ENCODE results near the gene PCGF1. TPM values are rescaled to one million over a fixed set of nuclear protein-coding genes. Genes with fewer than 3 reads are reported as not detected.

The PCGF1 gene
- total RNA-seq, 1 experiment from 2014 or later: 33.0 TPM

DNA sequence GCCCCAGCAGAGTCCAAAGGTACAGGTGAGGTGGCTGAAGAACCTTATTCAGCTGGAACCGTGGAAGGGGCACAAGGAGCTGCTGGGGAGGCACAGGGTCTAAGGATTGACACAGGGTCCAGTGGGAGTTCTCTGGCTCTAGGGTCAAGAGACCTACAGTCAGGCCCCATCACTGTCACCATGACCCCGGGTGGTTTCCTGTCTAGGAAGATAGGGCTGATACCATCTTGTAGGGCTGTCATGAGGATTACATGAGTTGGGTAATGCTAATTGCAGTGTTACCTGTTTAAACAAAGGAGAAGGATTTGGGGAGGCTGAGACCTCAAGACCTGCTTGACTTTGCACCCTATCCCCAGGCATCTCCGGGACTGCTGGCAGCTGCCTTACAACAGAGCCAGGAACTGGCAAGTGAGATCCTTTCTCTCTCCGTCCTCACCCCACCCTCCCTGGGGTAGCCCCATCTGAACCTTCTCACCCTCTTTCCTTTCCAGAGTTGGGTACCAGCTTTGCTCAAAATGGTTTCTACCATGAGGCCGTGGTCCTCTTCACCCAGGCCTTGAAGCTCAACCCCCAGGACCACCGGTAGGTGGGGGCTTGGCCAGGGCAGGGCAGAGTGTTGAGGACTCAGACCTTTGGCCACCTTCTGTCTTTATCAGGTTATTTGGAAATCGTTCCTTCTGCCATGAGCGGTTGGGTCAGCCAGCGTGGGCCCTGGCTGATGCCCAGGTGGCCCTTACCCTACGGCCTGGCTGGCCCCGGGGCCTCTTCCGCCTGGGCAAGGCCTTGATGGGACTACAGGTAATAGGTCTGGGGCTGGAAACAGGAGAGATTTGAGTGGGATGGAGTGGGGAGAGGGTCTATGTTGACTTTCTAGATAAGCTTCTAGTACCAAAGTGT lies 15.6 kb downstream of the PCGF1 start:
- ChIA-PET CTCF (no interaction called here), POLR2A (ENCODE audit: low non-redundant PET) (no interaction called here)
- H3K27me3 ChIP-seq (replicated peaks; ENCODE audit: insufficient read depth, low read depth, low read length, poor library complexity): no peaks in the 10 kb centered on the region
- H3K4me3 ChIP-seq (ENCODE audit: low read depth, low read length, poor library complexity, severe bottlenecking): no peak overlapping the region
- H3K9me3 ChIP-seq (ENCODE audit: low read depth, low read length, poor library complexity, severe bottlenecking): no peaks in the 10 kb centered on the region
- no peaks in the 10 kb centered on the region for H3K4me1 ChIP-seq (ENCODE audit: insufficient read depth, low read length, poor library complexity, severe bottlenecking)
- peaks cover 27% of the 10 kb centered on the region for H3K36me3 ChIP-seq (ENCODE audit: insufficient read depth, low read length, poor library complexity, severe bottlenecking)
- intact Hi-C loops (cut with micrococcal nuclease; ENCODE audit: unreplicated experiment): no loop called here
- BruUV-seq (replicated peaks): no TSS peak
- no peak for DNase-seq (ENCODE audit: low spot score)
- no peak overlapping the region for H3K27ac ChIP-seq (ENCODE audit: low read depth, low read length, poor library complexity, severe bottlenecking)
- no peak for TF ChIP-seq EZH2 (IDR thresholded peaks at IDR 0.05; ENCODE audit: borderline replicate concordance, low read depth, low read length, poor library complexity, severe bottlenecking)
- TF ChIP-seq, protein P1, sequence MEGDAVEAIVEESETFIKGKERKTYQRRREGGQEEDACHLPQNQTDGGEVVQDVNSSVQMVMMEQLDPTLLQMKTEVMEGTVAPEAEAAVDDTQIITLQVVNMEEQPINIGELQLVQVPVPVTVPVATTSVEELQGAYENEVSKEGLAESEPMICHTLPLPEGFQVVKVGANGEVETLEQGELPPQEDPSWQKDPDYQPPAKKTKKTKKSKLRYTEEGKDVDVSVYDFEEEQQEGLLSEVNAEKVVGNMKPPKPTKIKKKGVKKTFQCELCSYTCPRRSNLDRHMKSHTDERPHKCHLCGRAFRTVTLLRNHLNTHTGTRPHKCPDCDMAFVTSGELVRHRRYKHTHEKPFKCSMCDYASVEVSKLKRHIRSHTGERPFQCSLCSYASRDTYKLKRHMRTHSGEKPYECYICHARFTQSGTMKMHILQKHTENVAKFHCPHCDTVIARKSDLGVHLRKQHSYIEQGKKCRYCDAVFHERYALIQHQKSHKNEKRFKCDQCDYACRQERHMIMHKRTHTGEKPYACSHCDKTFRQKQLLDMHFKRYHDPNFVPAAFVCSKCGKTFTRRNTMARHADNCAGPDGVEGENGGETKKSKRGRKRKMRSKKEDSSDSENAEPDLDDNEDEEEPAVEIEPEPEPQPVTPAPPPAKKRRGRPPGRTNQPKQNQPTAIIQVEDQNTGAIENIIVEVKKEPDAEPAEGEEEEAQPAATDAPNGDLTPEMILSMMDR (conservative IDR thresholded peaks at IDR 0.05; ENCODE audit: low read depth, low read length): no peak

DNA sequence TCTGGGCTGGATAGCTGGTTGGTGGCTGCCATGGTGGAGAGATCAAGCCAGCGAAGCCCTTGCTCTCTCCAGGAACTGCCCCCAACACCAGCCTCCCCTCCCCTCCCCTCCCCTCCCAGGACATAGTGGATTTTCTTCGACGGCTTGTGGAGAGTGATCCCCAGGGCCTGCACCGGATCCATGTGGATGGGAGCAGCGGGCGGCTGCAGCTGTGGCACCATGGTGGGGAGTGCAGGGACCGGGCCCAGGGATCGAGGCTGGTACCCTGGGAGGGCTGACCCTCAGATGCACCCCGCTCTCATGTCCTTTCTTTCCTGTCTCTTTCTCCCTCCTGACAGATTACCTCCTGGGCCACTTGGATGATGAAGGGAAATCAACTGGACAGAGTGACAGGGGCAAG lies 17.6 kb downstream of the PCGF1 start:
- POLR2A ChIA-PET (ENCODE audit: low non-redundant PET): no interaction called here
- H3K4me1 ChIP-seq (ENCODE audit: insufficient read depth, low read length, poor library complexity, severe bottlenecking): no peaks in the 10 kb centered on the region
- no TSS peak for BruUV-seq (replicated peaks)
- intact Hi-C loops (cut with micrococcal nuclease; ENCODE audit: unreplicated experiment): no loop called here
- TF ChIP-seq EZH2 (IDR thresholded peaks at IDR 0.05; ENCODE audit: borderline replicate concordance, low read depth, low read length, poor library complexity, severe bottlenecking): no peak
- TF ChIP-seq, protein P1 (conservative IDR thresholded peaks at IDR 0.05; ENCODE audit: low read depth, low read length): no peak
- H3K9me3 ChIP-seq (ENCODE audit: low read depth, low read length, poor library complexity, severe bottlenecking): no peaks in the 10 kb centered on the region
- H3K4me3 ChIP-seq (ENCODE audit: low read depth, low read length, poor library complexity, severe bottlenecking): no peak overlapping the region
- no peak for DNase-seq (ENCODE audit: low spot score)
- CTCF ChIA-PET: no interaction called here
- H3K36me3 ChIP-seq (ENCODE audit: insufficient read depth, low read length, poor library complexity, severe bottlenecking): peaks cover 27% of the 10 kb centered on the region
- H3K27me3 ChIP-seq (replicated peaks; ENCODE audit: insufficient read depth, low read depth, low read length, poor library complexity): no peaks in the 10 kb centered on the region
- no peak overlapping the region for H3K27ac ChIP-seq (ENCODE audit: low read depth, low read length, poor library complexity, severe bottlenecking)

DNA sequence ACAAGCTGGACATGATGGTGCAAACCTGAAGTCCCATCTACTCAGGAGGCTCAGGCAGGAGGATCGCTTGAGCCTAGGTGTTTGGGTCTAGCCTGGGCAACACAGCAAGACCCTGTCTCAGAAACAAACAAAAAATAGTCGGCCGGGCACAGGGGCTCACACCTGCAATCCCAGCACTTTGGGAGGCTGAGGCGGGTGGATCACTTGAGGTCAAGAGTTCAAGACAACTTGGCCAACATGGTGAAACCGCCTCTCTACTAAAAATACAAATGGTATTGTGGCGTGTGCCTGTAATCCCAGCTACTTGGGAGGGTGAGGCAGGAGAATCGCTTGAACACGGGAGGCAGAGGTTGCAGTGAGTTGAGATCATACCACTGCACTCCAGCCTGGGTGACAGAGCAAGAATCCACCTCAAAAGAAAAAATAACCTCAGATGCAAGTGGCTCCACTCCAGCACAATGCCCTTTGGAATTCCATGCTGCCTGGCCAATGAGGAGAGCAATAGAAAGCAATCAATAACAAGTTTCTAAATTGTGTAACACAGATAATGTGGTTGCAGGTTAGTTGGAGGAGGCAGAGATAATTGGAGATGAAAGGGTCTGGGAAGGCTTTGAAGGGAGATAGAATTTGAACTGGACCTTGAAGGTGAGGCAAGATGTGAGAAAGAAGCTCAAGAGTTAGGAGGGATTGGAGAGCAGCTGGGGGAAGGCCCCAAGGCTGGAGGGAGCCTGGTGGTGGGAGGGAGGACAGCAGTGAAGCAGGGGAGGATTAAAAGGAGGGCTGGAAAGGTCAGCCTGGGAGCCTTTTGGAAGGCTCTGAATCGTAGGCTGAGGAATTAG lies 18.6 kb downstream of the PCGF1 start:
- no peak for DNase-seq (ENCODE audit: low spot score)
- ChIA-PET POLR2A (ENCODE audit: low non-redundant PET) (no interaction called here), CTCF (no interaction called here)
- Histone ChIP-seq H3K4me3 (ENCODE audit: low read depth, low read length, poor library complexity, severe bottlenecking) (no peak overlapping the region), H3K9me3 (ENCODE audit: low read depth, low read length, poor library complexity, severe bottlenecking) (no peaks in the 10 kb centered on the region), H3K4me1 (ENCODE audit: insufficient read depth, low read length, poor library complexity, severe bottlenecking) (peaks cover 2% of the 10 kb centered on the region), H3K36me3 (ENCODE audit: insufficient read depth, low read length, poor library complexity, severe bottlenecking) (peaks cover 27% of the 10 kb centered on the region), H3K27ac (ENCODE audit: low read depth, low read length, poor library complexity, severe bottlenecking) (no peak overlapping the region), H3K27me3 (replicated peaks; ENCODE audit: insufficient read depth, low read depth, low read length, poor library complexity) (no peaks in the 10 kb centered on the region)
- intact Hi-C loops (cut with micrococcal nuclease; ENCODE audit: unreplicated experiment): no loop called here
- TF ChIP-seq, protein P1 (conservative IDR thresholded peaks at IDR 0.05; ENCODE audit: low read depth, low read length): no peak
- TF ChIP-seq EZH2 (IDR thresholded peaks at IDR 0.05; ENCODE audit: borderline replicate concordance, low read depth, low read length, poor library complexity, severe bottlenecking): no peak
- no TSS peak for BruUV-seq (replicated peaks)
